HG03521 (cell line): Measurements from ENCODE around the gene NHS.
A peak's percentile ranks its signal among the peaks of the same experiment; 100 is the strongest.

Source experiments
- ATAC-seq: cut with Tn5 transposase; IDR thresholded peaks from one replicate; pipeline ENCODE4 v1.9.1; 2021; ENCODE audit warnings: mild to moderate bottlenecking, moderate library complexity; ENCODE audit not compliant: unreplicated experiment

The NHS gene

DNA sequence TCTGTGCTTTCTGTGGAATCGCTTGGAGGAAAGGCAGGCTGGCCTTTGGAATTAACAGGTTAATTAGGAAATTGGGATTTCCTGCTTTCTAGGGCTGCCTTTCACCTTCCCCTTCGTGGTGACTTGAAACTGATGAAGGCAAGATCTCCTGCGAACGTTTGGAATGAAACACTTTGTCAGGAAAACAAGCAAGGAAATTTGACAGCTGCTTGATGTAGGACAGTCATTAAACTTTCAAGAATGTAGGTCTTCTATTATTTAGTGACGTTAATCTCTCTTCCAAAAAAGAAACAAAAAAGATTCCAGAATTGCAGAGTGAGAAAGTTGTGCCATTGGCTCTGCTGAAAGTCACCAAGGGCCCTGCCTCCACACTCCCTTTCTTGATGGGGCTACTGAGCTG, 206.6 kb downstream of the NHS start:
- ATAC-seq, result no peak

DNA sequence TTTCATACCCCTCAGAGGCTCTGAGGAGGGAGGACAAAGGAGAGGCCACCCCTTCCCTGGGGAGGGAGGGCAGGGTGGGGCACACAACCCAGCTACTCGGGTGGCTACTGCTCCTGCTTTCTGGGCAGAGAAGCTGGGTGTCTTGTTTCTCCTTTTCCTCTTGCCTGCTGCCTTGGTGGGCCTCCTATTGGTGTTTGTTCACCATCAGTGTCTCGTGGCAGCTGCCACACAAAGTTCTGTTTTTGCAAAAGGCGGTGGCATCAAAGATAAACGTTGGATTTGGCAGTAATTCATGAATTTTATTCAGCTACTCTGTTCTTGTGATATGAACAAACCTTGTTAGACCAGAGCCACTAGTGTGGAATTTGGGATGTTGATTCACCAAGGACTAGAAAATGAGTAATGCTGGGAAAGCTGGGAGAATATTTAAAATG, 209.3 kb downstream of the NHS start:
- no peak for ATAC-seq

DNA sequence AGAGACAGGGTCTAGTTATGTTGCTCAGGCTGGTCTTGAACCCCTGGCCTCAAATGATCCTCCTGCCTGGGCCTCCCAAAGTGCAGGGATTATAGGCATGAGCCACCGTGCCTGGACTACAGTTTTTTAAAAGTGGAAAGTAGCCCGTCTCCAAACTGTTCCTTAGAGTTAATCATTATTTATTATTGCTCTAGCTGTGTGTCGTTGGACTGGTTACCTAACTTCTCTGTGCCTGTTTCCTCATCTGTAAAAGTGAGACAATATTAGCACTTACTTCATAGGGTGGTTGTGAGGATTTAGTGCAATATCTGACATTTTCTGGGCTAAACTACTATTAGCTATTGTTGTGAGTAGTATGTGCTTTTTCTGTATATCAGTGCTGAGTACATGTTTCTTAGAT, 210.0 kb downstream of the NHS start:
- no peak for ATAC-seq

DNA sequence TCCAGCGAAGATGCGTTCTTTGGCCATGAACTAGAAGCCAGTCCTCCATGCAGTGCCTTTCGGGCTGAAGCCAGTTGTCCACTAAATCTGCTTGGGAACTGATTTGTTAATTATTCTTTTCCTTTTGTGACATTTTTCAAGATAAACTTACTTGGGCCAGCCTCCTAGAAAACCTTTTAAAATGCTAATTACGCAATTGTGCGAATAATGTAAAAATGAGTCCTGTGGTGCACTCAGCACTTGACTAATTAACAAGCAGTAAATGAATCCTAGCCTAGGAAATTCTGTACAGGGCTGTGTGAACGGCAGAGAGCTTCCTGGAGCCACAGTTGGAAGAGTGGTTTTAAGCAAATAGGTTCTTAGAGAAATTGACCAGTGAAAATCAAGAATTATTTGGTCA, 212.4 kb downstream of the NHS start:
- ATAC-seq, result no peak

DNA sequence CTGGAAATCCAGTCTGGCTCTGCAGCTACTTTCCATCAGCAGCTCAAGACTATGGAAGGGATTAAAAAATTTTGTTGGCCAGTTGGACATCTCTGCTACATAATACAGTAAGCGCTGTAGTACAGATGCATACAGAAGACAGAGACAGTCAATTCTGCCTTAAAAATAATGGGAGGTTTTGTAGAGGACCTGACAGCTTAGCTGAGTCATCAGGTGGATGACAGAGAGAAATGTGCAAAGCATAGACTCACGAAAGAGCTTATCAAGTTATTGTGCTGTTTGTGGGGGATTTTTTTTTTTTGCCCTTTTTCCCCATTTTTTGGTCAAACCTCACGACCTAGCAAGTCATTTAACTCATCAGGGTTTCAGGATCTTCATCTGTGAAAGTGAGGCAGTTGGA, 213.3 kb downstream of the NHS start:
- ATAC-seq, result no peak

DNA sequence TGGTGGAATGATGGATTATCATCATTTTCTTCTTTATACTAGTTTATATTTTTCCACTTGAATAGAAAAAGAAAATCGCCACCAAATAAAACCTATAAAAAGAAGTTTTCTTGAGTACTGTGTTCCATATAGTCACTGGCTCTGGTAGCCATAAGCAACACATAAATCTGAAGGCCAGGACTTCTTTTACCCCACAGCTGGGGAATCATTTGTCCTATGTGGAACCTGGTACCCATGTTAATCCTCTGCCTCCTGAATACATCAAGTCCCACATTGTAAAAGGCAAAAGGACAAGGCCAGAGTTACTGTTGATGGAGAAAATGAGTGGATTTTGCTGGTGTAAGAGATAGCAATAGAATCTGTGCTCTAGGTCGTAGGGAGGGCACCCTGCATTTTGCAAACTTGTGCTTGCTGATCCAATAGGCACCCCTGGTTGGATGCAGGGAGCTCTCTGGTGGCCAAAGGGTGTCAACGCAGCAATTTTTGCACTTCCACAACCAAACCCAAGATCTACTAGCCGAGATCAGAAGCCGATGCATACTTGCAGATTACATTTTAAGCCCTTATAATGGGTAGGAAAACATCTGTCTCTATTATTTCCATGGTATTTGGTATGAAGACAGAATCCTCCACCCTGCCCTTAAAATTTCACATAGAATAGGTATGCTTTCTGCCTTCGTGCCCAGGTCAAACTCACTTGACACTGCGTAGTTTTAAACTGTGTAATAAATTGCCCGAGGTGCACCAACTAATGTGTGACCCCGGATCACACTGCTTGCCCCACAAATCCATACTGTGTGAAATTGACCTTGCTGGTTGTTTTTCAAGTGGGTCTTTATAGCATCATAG, 216.1 kb downstream of the NHS start:
- peak; percentile 74 for ATAC-seq

DNA sequence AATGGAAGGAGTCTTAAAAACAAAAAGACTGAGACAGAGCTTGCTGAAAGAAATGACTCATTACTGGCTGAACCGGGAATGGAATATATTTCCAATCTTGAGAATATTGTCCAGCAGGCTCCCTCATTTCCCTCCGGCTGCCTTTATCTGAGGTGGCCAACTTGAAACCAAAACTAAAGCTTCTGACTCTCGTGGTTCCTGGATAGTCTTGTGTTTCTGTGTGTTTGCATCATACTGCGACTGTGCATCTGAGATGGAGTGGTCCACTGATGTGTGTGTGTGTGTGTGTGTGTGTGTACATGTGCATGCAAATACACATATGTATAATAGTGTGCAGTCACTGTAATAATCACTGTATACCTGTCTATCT, 216.7 kb downstream of the NHS start:
- ATAC-seq, result no peak

DNA sequence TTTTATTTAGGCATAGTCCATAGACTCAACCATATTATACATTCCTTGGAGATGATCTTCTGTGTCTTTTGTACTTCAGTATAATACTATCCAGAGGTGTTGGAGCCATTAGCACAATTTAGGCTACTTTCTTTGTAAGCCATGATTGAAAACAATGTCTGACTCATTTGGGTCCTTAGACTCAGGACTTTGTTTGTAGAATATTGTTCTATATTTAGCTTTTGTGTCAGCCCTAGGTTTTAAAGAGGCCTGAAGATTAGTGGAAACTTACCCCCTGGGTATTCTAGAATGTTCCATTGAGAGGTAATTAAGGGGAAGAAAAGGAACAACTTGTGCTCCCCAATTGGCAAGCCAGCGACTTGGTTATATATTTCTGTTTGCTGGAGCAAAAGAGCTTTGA, 217.1 kb downstream of the NHS start:
- ATAC-seq, result no peak

DNA sequence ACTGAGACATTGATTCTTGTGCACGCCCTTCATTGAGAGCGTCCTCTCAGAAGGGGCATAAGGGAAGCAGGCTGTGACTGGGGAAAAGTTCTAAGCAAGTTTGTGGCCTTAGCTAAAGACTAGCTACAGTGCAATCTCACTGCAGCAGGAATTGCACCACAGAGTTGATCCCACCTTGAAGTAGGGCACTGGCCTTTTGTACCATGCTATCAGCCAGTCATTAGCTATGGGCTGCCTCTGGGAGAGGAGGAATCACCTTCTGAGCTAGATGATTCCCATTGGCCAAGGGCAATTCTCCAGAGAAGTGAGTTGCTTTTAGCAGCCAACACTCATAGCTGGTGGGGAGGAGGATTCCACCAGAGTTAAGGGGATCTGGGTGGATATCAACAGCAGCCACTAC, 219.7 kb downstream of the NHS start:
- no peak for ATAC-seq

DNA sequence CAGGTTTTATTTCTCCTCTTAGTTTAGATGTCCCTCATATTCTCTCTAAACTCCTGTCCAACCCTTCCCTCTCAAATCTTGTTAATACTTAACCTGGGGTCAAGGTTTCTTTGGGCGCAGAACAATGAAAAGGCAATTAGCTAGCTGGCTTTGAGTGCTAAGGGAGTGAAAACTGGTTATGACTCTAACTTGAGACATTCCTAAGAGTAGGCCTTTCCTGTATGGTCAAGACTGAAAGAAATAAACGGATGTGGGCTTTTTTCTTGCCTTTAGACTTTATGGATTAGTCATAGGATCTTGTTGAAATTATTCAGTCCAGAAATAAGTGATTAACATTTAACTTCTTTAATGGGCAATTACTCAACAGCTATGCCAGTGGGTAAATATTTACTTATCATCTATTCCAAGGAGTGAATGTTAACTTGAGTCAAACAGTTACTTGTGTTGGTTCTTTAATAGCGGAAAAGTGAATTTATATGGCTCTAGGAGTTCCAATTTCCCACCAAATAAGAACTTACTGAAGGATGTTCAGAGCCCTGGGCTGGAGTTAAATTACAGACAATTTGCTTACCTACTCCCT, 220.5 kb downstream of the NHS start:
- ATAC-seq, result peak; percentile 59

DNA sequence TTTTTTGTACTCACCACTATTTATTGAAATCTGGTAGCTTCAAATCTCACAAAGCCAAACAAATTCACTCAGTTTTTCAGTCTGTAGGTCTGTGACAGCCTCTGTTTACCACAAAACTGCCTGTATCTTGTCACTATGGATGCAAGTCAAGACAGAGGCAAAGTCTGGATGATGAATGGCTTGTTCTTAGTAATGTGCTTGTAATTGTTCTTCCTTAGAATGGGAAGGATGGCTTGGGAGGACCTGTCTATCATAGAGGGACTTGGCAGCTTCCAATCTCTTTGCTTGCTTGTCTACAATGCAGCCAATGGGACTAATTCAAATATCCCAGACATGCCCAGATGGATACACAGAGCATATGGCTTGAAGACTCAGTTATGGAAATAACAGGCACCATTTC, 221.1 kb downstream of the NHS start:
- ATAC-seq, result no peak

DNA sequence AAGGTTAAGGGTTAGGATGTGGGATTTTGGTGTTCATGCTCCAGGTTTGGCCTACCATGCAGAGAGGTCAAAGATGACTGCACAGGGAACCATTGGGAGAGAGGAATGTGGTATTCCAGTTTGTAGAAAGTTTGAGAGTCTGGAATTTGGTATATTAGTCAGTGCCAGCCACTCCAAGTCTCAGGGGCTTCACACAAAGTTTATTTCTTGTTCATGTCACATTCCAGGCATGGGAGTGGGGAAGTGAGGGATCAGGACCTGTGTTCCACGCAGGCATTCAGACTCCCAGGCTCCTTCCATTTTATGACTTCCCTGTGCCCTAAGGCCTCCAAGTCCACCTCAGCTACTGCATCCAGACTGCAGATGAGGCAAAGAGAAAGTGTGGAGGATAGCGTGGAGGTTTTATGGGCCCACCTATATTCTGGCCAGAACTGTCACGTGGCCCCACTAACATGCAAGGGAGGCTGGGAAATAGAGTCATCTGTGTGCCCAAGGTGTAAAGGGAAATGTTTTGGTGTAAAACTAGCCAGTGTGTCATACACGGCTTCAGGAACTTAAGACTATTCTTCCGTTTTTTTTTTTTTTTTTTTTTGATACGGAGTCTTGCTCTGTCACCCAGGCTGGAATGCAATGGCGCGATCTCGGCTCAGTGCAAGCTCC, 221.7 kb downstream of the NHS start:
- no peak for ATAC-seq

DNA sequence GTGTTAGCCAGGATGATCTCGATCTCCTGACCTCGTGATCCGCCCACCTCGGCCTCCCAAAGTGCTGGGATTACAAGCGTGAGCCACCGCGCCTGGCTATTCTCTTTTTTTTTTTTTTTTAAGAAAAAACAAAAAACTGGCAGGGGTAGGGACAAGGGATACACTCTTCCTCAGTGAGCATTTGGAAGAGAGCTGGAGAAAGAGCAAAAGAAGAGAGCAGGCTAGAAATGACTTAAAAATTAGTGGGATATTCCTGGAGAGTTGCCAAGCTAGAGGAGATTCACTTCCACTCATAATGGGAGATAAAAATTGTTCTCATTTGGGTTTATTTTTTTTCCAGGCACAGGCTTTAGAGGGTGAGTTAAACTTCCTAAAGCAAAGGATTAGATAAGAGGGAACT, 222.3 kb downstream of the NHS start:
- ATAC-seq, result no peak

DNA sequence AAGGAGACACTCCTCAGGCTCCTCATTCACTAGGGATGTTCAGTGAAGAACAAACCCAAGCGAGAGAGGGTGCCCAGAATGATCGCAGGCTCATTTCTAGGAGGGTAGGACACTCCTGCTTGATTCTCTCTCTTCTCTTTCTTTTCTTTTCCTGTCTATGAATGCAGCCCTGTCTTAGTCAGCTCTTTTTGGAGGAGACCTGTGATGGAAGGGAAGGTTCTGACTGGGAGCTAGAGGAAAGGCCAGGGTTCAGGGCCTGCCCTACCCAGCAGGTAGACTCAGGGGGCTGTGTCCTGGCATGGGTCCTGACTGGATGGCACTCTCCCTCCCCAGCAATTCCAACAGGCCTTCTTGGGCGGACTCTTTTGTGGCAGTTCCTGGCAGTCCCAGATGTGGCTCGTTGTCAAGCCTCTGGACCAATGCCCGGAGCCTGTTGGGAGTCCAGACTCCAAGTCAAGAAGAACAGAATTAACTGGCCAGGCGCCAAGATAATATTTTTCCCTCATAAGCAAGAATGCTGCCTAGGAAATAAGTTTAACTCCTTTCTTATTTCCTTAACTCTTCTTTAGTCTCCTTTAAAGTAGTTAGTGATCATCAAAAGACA, 222.9 kb downstream of the NHS start:
- ATAC-seq, result no peak

DNA sequence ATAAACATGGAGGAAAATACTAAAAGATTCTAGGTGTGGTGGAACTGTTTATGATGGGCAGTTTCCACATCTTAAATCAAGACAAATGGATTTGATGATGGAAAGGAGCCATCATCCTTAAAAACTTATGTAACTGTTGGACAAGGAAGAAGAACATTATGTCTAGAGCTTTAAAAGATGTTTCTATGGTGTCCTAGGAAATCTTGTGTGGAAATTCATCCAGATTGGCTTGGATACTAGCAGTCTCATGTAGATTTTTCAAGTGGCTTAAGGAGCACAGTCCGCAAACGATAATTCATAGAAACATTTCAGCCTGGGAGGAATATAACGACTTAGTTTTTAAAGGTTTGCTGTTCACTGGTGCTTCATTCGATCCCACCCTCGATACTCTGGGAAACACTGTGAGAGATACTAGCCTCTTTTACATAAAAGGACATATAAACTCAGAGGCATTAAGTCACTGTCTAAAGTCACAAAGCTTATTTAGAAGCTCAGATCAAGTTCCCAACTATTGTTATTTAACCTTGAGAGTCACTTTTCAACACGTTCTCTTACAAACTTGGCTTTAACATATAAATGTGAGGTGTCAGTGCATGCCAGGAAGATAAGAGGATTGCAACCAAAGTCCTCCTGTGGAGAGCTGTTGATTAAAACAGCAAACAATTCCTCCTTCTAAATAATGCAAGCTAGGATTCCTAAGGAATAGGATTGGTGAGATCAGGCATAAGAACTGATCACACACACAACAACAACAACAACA, 226.6 kb downstream of the NHS start:
- ATAC-seq, result no peak

DNA sequence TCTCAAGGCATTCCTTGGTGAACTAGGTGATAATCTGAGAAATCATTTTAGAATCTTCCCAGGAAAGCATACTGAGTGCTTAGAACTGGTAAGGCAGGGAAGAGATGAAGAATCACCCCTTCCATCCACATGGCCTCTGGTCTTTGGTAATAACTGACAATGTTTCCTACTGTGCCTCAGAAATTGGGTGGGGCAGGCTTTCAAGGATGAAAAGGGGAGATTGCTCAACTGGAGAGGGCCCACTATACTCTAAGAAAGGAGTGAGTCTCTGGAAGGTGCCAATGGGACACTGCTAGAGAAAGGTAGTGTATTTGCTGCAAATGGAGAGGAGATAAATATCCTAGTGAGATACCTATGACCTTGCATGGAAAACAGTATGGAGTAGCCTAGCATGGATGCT, 227.2 kb downstream of the NHS start:
- no peak for ATAC-seq

DNA sequence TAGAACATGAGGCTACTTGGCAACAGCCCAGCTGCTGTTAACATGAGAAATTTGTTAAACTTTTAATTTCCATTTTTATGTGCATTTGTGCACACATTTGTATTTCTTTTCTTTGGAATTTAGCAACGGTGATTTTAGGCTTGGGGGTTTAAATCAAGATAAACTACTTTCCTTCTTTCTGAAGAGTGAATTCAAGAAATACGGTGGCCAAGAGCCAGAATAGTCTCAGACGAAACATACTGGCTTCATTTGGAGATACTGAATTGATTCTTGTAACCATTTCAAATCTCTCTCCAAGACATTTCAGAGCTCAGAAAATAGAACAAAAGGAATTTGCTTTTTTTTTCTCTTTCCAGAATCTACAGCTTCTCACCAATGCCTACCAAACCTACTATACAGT, 228.2 kb downstream of the NHS start:
- no peak for ATAC-seq

DNA sequence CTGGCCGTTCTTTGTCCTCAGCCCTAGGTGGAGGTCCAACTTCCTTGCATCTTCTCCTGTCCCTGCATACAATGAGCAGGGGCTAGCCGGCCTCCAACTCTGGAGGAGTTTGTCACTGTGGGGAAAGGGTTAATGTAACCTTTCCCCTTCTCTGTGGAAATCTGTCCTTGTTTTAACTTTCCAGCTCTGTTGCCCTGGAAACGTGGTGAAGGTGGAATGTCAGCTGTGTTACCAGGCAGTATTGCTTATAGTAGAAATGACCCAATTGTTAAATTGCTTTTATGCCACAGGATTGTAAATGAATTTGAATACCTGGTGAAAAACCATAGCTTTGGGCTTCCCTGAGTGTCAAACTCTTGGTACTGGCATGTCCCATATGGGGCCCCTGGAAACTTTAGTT, 230.7 kb downstream of the NHS start:
- ATAC-seq, result no peak

DNA sequence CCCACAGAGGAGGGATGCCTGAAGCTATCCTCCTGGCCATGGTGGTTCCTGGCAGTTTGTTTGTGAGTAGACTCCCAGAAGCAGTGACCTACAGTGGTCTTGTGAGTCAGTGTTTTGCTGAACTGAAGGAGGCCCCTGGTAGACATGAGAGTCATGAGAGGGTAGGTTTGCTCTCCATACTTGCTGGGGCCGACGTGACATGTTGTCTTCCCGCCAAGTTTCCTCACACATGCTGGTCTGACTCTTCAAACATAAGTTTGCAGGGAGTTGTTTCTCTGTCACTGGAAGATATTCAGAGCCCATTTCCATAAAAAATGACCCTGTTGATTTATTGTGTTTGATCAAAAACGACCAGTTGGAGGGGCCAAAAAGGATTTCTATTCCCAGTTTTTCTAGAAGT, 231.2 kb downstream of the NHS start:
- no peak for ATAC-seq

DNA sequence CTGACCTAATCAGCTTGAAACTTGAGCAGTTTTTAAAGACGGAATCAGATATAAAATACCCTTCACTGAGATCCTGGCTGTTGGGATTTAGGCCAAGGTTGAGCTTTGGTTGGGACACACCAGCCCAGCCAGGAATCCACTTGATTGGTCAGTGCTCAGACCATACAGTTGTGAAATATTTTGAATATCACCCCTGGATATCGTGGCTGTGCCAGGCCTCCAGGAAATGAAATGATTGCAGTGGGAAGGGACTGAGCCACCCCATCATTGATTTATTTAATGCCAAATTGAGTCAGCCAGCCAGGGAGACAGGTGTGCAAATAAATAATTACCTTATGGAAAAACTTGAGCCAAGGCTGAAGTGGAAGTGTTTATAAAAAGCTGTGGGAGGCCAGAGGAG, 233.9 kb downstream of the NHS start:
- no peak for ATAC-seq

DNA sequence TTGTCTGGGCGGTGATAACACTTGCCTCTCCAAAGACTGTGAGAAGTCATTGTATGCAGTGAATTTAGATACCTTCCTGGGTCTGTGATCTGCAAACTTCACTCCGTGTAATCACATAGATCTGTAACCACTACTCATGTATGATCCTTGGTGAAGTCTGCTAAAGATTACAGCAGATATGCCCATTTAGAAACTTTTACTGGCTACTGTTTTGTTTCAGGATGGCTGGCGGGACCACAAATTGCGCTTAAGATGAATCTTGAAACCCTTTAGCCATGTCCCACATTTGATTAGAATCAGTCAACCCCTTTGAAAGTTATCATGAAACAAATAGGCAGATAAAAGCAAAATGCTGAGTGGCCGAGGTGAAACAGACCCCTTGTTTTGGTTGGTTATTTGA, 235.8 kb downstream of the NHS start:
- no peak for ATAC-seq
